ENCODE results near the gene PLCH1.

GRCh38 chr3:155392138-155392537 lies 352.7 kb downstream of the PLCH1 start:
- no peak for TF ChIP-seq CTCF (conservative IDR thresholded peaks at IDR 0.05; ENCODE audit: low read depth, low read length)
- TF ChIP-seq EZH2phosphoT487 (IDR thresholded peaks at IDR 0.05; ENCODE audit: borderline replicate concordance, low read length), result no peak
- TF ChIP-seq EZH2 (IDR thresholded peaks at IDR 0.05; ENCODE audit: low read length, unreplicated experiment), result no peak
